HCT116 (cell line): ENCODE data around the gene C1orf50. TPM values are rescaled to one million over a fixed set of nuclear protein-coding genes. Genes with fewer than 3 reads are reported as not detected.

Experiments
- ATAC-seq: fragments of 200-7000 bp; cut with Tn5 transposase; 2 replicates; pipeline ENCODE4 v1.9.1; 2020; ENCODE audit warnings: mild to moderate bottlenecking, moderate library complexity
- Bru-seq: library from RNA; stranded (reverse); fragments of 400-500 nt; gene quantifications from one replicate; lab custom pipeline; 2021; lab: Mats Ljungman, UMichigan
- BruChase-seq, 2 experiments: library from RNA; stranded (reverse); fragments of 400-500 nt; gene quantifications; one replicate each; lab custom pipeline; 2021; lab: Mats Ljungman, UMichigan
- BruUV-seq: library from RNA; stranded (reverse); fragments of 400-500 nt; replicated peaks from 2 replicates; lab custom pipeline; 2021; lab: Mats Ljungman, UMichigan
- CTCF ChIA-PET: fragments of 300-600 bp; sonication (Branson Sonifier 250); formaldehyde crosslinking; loops from one replicate; lab custom pipeline; 2021; ENCODE audit warnings: antibody characterized with exemption; lab: Charles Lee
- POLR2A ChIA-PET: fragments of 300-600, 350-600 bp; sonication (Branson Sonifier 250); formaldehyde crosslinking; loops from one replicate; lab custom pipeline; 2021; ENCODE audit warnings: antibody characterized with exemption; lab: Charles Lee
- RAD21 ChIA-PET, 2 experiments: fragments of 300-600 bp; sonication (Branson Sonifier 250); formaldehyde crosslinking; loops; one replicate each; lab custom pipeline; 2023; ENCODE audit warnings: low total read pairs in 2 of 2; ENCODE audit not compliant: uncharacterized antibody in 2 of 2, unreplicated experiment in 2 of 2, low non-redundant PET in 1 of 2; lab: Charles Lee
- DNase-seq: peaks from one replicate; pipeline ENCODE4 v3.0.0-alpha.2; 2010; ENCODE audit warnings: low read depth, low spot score
- H2AFZ ChIP-seq: fragments of 200-600 bp; shearing (Covaris generic), sonication (generic); 2 replicates; pipeline ENCODE4 v1.6.1; 2017; ENCODE audit warnings: low read depth, mixed run types, mixed read lengths, antibody characterized with exemption, low read length; ENCODE audit not compliant: poor library complexity, severe bottlenecking
- H3K27ac ChIP-seq: 2 replicates; pipeline ENCODE4 v1.5.1; 2012; ENCODE audit warnings: low read depth, low read length
- H3K27me3 ChIP-seq: fragments of 200-600 bp; sonication (generic); 2 replicates; pipeline ENCODE4 v1.6.1; 2016; ENCODE audit warnings: mixed run types, low read length, mixed read lengths; ENCODE audit not compliant: insufficient read depth
- H3K36me3 ChIP-seq, 2 experiments: fragments of 200-500 bp in 1 of 2; fragments of 200-600 bp in 1 of 2; sonication (Bioruptor generic) in 1 of 2; sonication (generic) in 1 of 2; 2 replicates each; pipeline versions ENCODE4 v1.5.1 to v1.6.1; 2014 to 2016; ENCODE audit warnings: low read length in 2 of 2, inconsistent platforms in 1 of 2, mixed read lengths in 1 of 2, mixed run types in 1 of 2; ENCODE audit not compliant: insufficient read depth in 2 of 2, control insufficient read depth in 1 of 2
- H3K4me1 ChIP-seq, 2 experiments: fragments of 200-600 bp in 1 of 2; sonication (generic) in 1 of 2; 2 replicates each; pipeline versions ENCODE4 v1.5.1 to v1.6.1; 2012 to 2017; ENCODE audit warnings: low read length in 2 of 2, inconsistent platforms in 1 of 2, mild to moderate bottlenecking in 1 of 2, mixed read lengths in 1 of 2, mixed run types in 1 of 2, moderate library complexity in 1 of 2; ENCODE audit not compliant: insufficient read depth in 2 of 2, control insufficient read depth in 1 of 2
- H3K4me2 ChIP-seq: fragments of 200-600 bp; sonication (generic); 2 replicates; pipeline ENCODE4 v1.6.1; 2017; ENCODE audit warnings: mixed run types, low read length, mixed read lengths
- H3K4me3 ChIP-seq, 2 experiments: fragments of 200-600 bp in 1 of 2; sonication (generic) in 1 of 2; replicated peaks in 1 of 2; 2 replicates each; pipeline ENCODE4 v1.5.1; 2011 to 2016; ENCODE audit warnings: low read length in 2 of 2, control low read depth in 1 of 2, low read depth in 1 of 2, mild to moderate bottlenecking in 1 of 2, mixed read lengths in 1 of 2, mixed run types in 1 of 2
- H3K79me2 ChIP-seq: fragments of 200-600 bp; sonication (generic); 2 replicates; pipeline ENCODE4 v1.6.1; 2017; ENCODE audit warnings: mild to moderate bottlenecking, mixed run types, low read length, moderate library complexity, mixed read lengths; ENCODE audit not compliant: insufficient read depth
- H3K9ac ChIP-seq: fragments of 200-600 bp; sonication (generic); 2 replicates; pipeline ENCODE4 v1.6.1; 2016; ENCODE audit warnings: low read length, mixed read lengths
- H3K9me2 ChIP-seq: fragments of 200-600 bp; sonication (generic), shearing (Covaris generic); 2 replicates; pipeline ENCODE4 v1.6.1; 2017; ENCODE audit warnings: mixed run types, mild to moderate bottlenecking, moderate library complexity; ENCODE audit not compliant: insufficient read depth
- H3K9me3 ChIP-seq, 2 experiments: fragments of 200-500 bp in 1 of 2; fragments of 200-600 bp in 1 of 2; sonication (Bioruptor generic) in 1 of 2; sonication (generic) in 1 of 2; 2 replicates each; pipeline ENCODE4 v1.6.1; 2014 to 2017; ENCODE audit warnings: low read length in 2 of 2, mixed read lengths in 2 of 2, inconsistent platforms in 1 of 2, low read depth in 1 of 2, mild to moderate bottlenecking in 1 of 2, mixed run types in 1 of 2, moderate library complexity in 1 of 2; ENCODE audit not compliant: control insufficient read depth in 1 of 2, insufficient read depth in 1 of 2
- H4K20me1 ChIP-seq: fragments of 200-600 bp; sonication (generic), shearing (Covaris generic); 2 replicates; pipeline ENCODE4 v1.6.1; 2017; ENCODE audit warnings: mixed run types, mild to moderate bottlenecking, moderate library complexity; ENCODE audit not compliant: insufficient read depth
- EGR1 ChIP-seq: IDR thresholded peaks from 2 replicates; pipeline ENCODE4 v1.6.1; 2012; ENCODE audit warnings: low read depth
- EZH2 ChIP-seq: fragments of 200-600 bp; sonication (generic); IDR thresholded peaks from 2 replicates; pipeline ENCODE4 v1.6.1; 2017; ENCODE audit warnings: antibody characterized with exemption, mixed run types
- MAX ChIP-seq: IDR thresholded peaks from 2 replicates; pipeline ENCODE4 v1.6.1; 2012
- POLR2A ChIP-seq: IDR thresholded peaks from 2 replicates; pipeline ENCODE4 v1.7.0; 2011; ENCODE audit warnings: borderline replicate concordance; ENCODE audit not compliant: insufficient read depth, insufficient read length; ENCODE audit errors: extremely low read depth
- POLR2AphosphoS5 ChIP-seq: IDR thresholded peaks from 2 replicates; pipeline ENCODE4 v1.6.1; 2011; ENCODE audit warnings: mild to moderate bottlenecking, low read depth, low read length, moderate library complexity
- SIN3A ChIP-seq: IDR thresholded peaks from 2 replicates; pipeline ENCODE4 v1.6.1; 2012; ENCODE audit warnings: low read depth
- TCF7L2 ChIP-seq: IDR thresholded peaks from 2 replicates; pipeline ENCODE4 v1.7.0; 2011; ENCODE audit warnings: borderline replicate concordance, inconsistent platforms; ENCODE audit not compliant: insufficient read depth, insufficient read length; ENCODE audit errors: extremely low read depth
- YY1 ChIP-seq: IDR thresholded peaks from 2 replicates; pipeline ENCODE4 v1.6.1; 2011; ENCODE audit warnings: low read length, low read depth, moderate library complexity, mild to moderate bottlenecking; ENCODE audit not compliant: insufficient replicate concordance; ENCODE audit errors: extremely low read depth
- ZFX ChIP-seq: fragments of 450-650 bp; IDR thresholded peaks from 2 replicates; pipeline ENCODE4 v1.6.1; 2017
- ZNF274 ChIP-seq: fragments of 200-500 bp; sonication (Bioruptor generic); IDR thresholded peaks from 2 replicates; pipeline ENCODE4 v1.6.1; 2014; ENCODE audit warnings: mild to moderate bottlenecking, low read depth, low read length, inconsistent platforms
- intact Hi-C: fragments of 100-400 bp; cut with micrococcal nuclease; formaldehyde crosslinking; loops from 2 replicates; pipeline ENCODE4 v1.10.0; 2022
- long read RNA-seq: library from polyadenylated mRNA; unstranded; transcript quantifications from one replicate; pipeline ENCODE4 v2.0.0, GENCODE V29; 2021; ENCODE audit not compliant: unreplicated experiment
- polyA plus RNA-seq: library from polyadenylated mRNA; unstranded; fragments of >200 nt; gene quantifications from 2 replicates; pipeline ENCODE4 v1.2.1, GENCODE V29; 2012; ENCODE audit warnings: missing spikeins
- total RNA-seq: library from RNA; stranded (reverse); gene quantifications from one replicate; pipeline ENCODE4 v1.2.1, GENCODE V29; 2021; ENCODE audit not compliant: unreplicated experiment

The C1orf50 gene
- 5.8 TPM for total RNA-seq
- polyA plus RNA-seq, result 1.2 and 1.8 TPM in 2 replicates
- percentile 68 among the genes with signal in this experiment for Bru-seq, nascent RNA
- percentile 86 among the genes with signal in this experiment for BruChase-seq, experiment 1, labeled RNA remaining after a 6-hour chase
- percentile 85 among the genes with signal in this experiment for BruChase-seq, experiment 2, labeled RNA remaining after a 2-hour chase
- long read RNA-seq, full-length matches to known transcripts, result 4 of 10 reads
- long read RNA-seq, partial matches to known transcripts, result 2 of 10 reads
- long read RNA-seq, other reads (novel, unspliced or antisense), result 4 of 10 reads

DNA sequence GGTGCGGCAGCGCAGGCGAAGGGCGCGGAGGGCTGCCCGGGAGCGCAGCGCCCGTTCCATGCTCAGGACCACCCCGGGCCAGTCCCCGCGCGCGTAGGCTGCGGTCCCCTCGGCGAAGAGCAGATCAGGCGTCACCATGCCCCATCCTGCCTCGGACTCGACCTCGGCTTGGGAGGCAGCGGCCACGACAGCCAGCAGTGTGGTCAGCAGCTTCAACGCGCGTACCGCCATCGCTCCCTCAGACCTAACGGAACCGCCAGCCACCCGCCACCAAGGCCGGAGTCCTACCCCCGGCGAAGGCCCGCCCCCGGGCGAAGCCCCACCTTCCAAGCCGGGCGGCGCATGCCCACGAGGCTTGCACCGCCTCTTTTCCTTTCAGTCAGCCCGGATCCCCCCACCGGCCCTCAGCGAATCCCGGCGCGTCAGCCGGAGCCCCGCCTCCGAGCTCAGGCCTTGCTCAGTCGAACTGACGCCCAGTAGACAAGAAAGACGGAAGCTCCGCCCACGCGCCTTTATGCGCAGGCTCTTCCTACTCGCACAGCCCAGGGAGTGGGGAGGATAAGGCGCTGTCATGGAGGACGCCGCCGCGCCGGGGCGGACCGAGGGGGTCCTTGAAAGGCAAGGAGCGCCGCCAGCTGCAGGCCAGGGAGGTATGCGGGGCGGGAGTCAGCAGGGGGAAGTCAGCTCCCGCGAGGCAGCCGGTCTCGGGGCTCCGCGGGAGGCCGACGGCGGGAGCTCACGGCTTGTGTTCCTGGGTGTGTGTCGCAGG is at the start of gene C1orf50, which contains the start of gene P3H1:
C1orf50 (plus strand) TSS at position 509 of the 769 bp plus-strand sequence; CDS start at position 572, 63 bp downstream.
P3H1 (minus strand) TSS at position 288 of the 769 bp plus-strand sequence; CDS start at position 231, 57 bp downstream.
- intact Hi-C loops, result loop anchor here (10.0 kb wide), 1 partner anchor 1422 kb away; no protein-coding TSS in a partner anchor
- Histone ChIP-seq H3K36me3 (peaks cover 0 to 2% of the 10 kb centered on the region in 2 experiments; a peak in 2 of 4 replicates), H3K9me3 (no peaks in the 10 kb centered on the region), H3K4me2 (peak within 1 kb of the TSS; percentile 77), H3K9ac (peak within 1 kb of the TSS; percentile 81), H3K27ac (peak within 1 kb of the TSS; percentile 70), H3K79me2 (peaks cover 19% of the 10 kb centered on the region), H3K4me3 (peak within 1 kb of the TSS; percentile 76 to 84), H2AFZ (peak within 1 kb of the TSS; percentile 60), H3K9me2 (no peaks in the 10 kb centered on the region), H4K20me1 (no peaks in the 10 kb centered on the region; the same call in 1 of the 2 replicates), H3K4me1 (peaks cover 11 to 18% of the 10 kb centered on the region in 2 experiments; a peak in 3 of 4 replicates), H3K27me3 (no peaks in the 10 kb centered on the region)
- DNase-seq (peak; percentile 96), ATAC-seq (peak; percentile 92)
- ChIA-PET RAD21 (interaction anchor here (0.6 to 1.7 kb wide), 4 partner anchors 21 to 307 kb away, joined by 3 to 8 read pairs (median 6); partner anchors contain the start of gene ZNF691 (in 1 of the 2)), CTCF (interaction anchor here (0.7 to 3.4 kb wide), 11 partner anchors 9 to 593 kb away, joined by 3 to 25 read pairs (median 5); partner anchors contain the start of gene ZNF691), POLR2A (interaction anchor here (1.4 to 1.9 kb wide), 2 partner anchors 11 to 85 kb away, joined by 4 to 5 read pairs; partner anchors contain the start of gene YBX1)
- TF ChIP-seq ZFX (peak; percentile 64), SIN3A (peak; percentile 77; the same call in 1 of the 2 replicates), MAX (peak; percentile 27; the same call in 1 of the 2 replicates), EGR1 (peak; percentile 95), ZNF274 (no peak), POLR2A (peak; percentile 86), EZH2 (no peak), TCF7L2 (peak; percentile 34), POLR2AphosphoS5 (peak; percentile 97), YY1 (peak; percentile 83)
- BruUV-seq, result no TSS peak
